MCF 10A (cell line): ENCODE results near the gene MINK1. TPM values are rescaled to one million over a fixed set of nuclear protein-coding genes. Genes with fewer than 3 reads are reported as not detected.

Source experiments
- BruUV-seq: library from RNA; stranded (reverse); fragments of 400-500 nt; replicated peaks from 2 replicates; lab custom pipeline; 2021; lab: Mats Ljungman, UMichigan
- CTCF ChIA-PET: fragments of 300-600 bp; sonication (Branson Sonifier 250); formaldehyde crosslinking; extraction: SDS; loops from one replicate; lab custom pipeline; 2021; ENCODE audit warnings: antibody characterized with exemption, inconsistent platforms; lab: Yijun Ruan, JAX
- POLR2A ChIA-PET: fragments of 300-600, 350-650 bp; sonication (Branson Sonifier 250); formaldehyde crosslinking; extraction: SDS; loops from one replicate; lab custom pipeline; 2020; ENCODE audit warnings: antibody characterized with exemption, inconsistent platforms; lab: Yijun Ruan, JAX
- DNase-seq: peaks from one replicate; pipeline ENCODE4 v3.0.0-alpha.2; 2018; ENCODE audit not compliant: unreplicated experiment
- H3K27ac Mint-ChIP-seq: one replicate; pipeline ENCODE4 v1.8.0; 2022; ENCODE audit warnings: mild to moderate bottlenecking, low read depth, mixed read lengths; ENCODE audit not compliant: unreplicated experiment
- H3K27me3 Mint-ChIP-seq: one replicate; pipeline ENCODE4 v1.8.0; 2022; ENCODE audit warnings: mixed read lengths; ENCODE audit not compliant: insufficient read depth, unreplicated experiment
- H3K36me3 Mint-ChIP-seq: one replicate; pipeline ENCODE4 v1.8.0; 2022; ENCODE audit warnings: mild to moderate bottlenecking, moderate library complexity, mixed read lengths; ENCODE audit not compliant: insufficient read depth, unreplicated experiment
- H3K4me1 Mint-ChIP-seq: one replicate; pipeline ENCODE4 v1.8.0; 2022; ENCODE audit warnings: mixed read lengths; ENCODE audit not compliant: insufficient read depth, unreplicated experiment
- H3K4me3 Mint-ChIP-seq: one replicate; pipeline ENCODE4 v1.8.0; 2022; ENCODE audit warnings: mild to moderate bottlenecking, moderate library complexity, mixed read lengths; ENCODE audit not compliant: unreplicated experiment
- H3K9me3 Mint-ChIP-seq: one replicate; pipeline ENCODE4 v1.8.0; 2022; ENCODE audit warnings: mixed read lengths; ENCODE audit not compliant: unreplicated experiment
- CTCF ChIP-seq: fragments of 200-600 bp; IDR thresholded peaks from one replicate; pipeline ENCODE4 v1.8.0; 2022; ENCODE audit warnings: antibody characterized with exemption, mild to moderate bottlenecking; ENCODE audit not compliant: unreplicated experiment
- intact Hi-C: fragments of 100-400 bp; cut with micrococcal nuclease; formaldehyde crosslinking; loops from 2 replicates; pipeline ENCODE4 v1.14.1; 2022
- total RNA-seq: library from RNA; stranded (reverse); gene quantifications from 2 replicates; pipeline ENCODE4 v1.2.3, GENCODE V29; 2022

The MINK1 gene
- total RNA-seq, 1 experiment from 2014 or later: 124 TPM

GRCh38 chr17:4886830-4887229 is 53.7 kb downstream of the MINK1 start:
- POLR2A ChIA-PET: interaction anchor here (2.5 kb wide), 1 partner anchor 97 kb away, joined by 9 read pairs; no protein-coding TSS in a partner anchor

GRCh38 chr17:4887581-4887980 is 54.4 kb downstream of the MINK1 start:
- Mint-ChIP-seq H3K27ac (no peak overlapping the region), H3K27me3 (no peaks in the 10 kb centered on the region), H3K9me3 (no peaks in the 10 kb centered on the region), H3K36me3 (peaks cover 92% of the 10 kb centered on the region), H3K4me3 (no peak overlapping the region), H3K4me1 (no peaks in the 10 kb centered on the region)
- no peak for TF ChIP-seq CTCF
- BruUV-seq: no TSS peak
- POLR2A ChIA-PET: interaction anchor here (1.1 to 2.5 kb wide), 2 partner anchors 71 to 97 kb away, joined by 3 to 9 read pairs; no protein-coding TSS in a partner anchor
- intact Hi-C loops: no loop called here
- DNase-seq: no peak
- CTCF ChIA-PET: interaction anchor here (0.7 to 12.8 kb wide), 6 partner anchors 9 to 106 kb away, joined by 3 to 88 read pairs (median 5); partner anchors contain the start of genes CHRNE, GLTPD2 and VMO1

More at GRCh38 chr17:4886830-4887229, 53.7 kb downstream of the MINK1 start:
- H3K36me3 Mint-ChIP-seq: peaks cover 92% of the 10 kb centered on the region
- DNase-seq: no peak
- intact Hi-C loops: no loop called here
- no peaks in the 10 kb centered on the region for H3K9me3 Mint-ChIP-seq
- TF ChIP-seq CTCF: no peak
- BruUV-seq: no TSS peak
- peaks cover 2% of the 10 kb centered on the region for H3K4me1 Mint-ChIP-seq
- H3K27me3 Mint-ChIP-seq: no peaks in the 10 kb centered on the region
- H3K4me3 Mint-ChIP-seq: no peak overlapping the region
- CTCF ChIA-PET: interaction anchor here (0.6 to 12.8 kb wide), 2 partner anchors 14 to 99 kb away, joined by 3 to 88 read pairs; partner anchors contain the start of genes GLTPD2 and VMO1
- no peak overlapping the region for H3K27ac Mint-ChIP-seq

- CTCF ChIA-PET: interaction anchor here (0.6 to 12.8 kb wide), 7 partner anchors 10 to 189 kb away, joined by 3 to 88 read pairs (median 5); partner anchors contain the start of genes CHRNE, GLTPD2 and VMO1
- H3K27ac Mint-ChIP-seq: no peak overlapping the region
- no peaks in the 10 kb centered on the region for H3K4me1 Mint-ChIP-seq
- DNase-seq: no peak
- no peak overlapping the region for H3K4me3 Mint-ChIP-seq
- no TSS peak for BruUV-seq
- no peaks in the 10 kb centered on the region for H3K27me3 Mint-ChIP-seq
- H3K36me3 Mint-ChIP-seq: peaks cover 78% of the 10 kb centered on the region
- POLR2A ChIA-PET: interaction anchor here (0.6 to 2.0 kb wide), 6 partner anchors 9 to 160 kb away, joined by 3 to 5 read pairs (median 4); no protein-coding TSS in a partner anchor
- no peaks in the 10 kb centered on the region for H3K9me3 Mint-ChIP-seq
- intact Hi-C loops: no loop called here
- no peak for TF ChIP-seq CTCF
These were observed 58.6 kb downstream of the MINK1 start for GRCh38 chr17:4891411-4892410.
